ENCODE data around the gene C9orf152.
A peak's percentile ranks its signal among the peaks of the same experiment; 100 is the strongest.
"Not testable (repeated sequence)": the region's sequence is repeated elsewhere in the genome, so short reads cannot be mapped to it uniquely, and the experiment has no call there.

Gene C9orf152

GRCh38 chr9:110214090-110214489 lies 6.1 kb upstream of the C9orf152 start:
- DNase-seq: no peak

DNA sequence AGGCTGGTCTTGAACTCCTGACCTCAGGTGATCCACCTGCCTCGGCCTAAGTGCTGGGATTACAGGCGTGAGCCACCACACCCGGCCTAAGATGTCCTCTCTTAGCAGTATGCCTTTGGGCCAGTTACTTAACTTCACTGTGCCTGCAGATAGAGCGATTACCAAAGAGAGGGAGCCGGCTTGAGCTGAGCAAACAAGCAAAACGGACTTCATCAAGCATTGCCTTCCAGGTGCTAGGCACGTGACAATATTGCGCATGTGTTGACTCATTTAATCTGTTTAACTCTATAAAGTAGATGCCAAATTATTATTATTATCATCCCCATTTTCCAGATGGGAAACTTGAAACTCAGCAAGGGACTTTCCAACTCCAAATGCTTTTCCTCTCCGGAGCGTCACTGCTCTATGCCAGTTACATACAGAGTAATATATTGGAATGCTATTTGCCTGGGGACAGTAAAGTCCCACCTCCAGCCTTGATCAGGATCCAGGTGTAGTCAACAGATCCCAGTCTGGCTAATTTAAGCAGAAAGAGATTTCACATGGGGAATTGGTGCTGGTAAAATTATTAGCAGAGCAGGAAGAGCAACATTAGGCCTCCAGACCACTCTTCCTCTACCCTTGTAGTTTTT lies 5.6 kb upstream of the C9orf152 start:
- no peak for DNase-seq

DNA sequence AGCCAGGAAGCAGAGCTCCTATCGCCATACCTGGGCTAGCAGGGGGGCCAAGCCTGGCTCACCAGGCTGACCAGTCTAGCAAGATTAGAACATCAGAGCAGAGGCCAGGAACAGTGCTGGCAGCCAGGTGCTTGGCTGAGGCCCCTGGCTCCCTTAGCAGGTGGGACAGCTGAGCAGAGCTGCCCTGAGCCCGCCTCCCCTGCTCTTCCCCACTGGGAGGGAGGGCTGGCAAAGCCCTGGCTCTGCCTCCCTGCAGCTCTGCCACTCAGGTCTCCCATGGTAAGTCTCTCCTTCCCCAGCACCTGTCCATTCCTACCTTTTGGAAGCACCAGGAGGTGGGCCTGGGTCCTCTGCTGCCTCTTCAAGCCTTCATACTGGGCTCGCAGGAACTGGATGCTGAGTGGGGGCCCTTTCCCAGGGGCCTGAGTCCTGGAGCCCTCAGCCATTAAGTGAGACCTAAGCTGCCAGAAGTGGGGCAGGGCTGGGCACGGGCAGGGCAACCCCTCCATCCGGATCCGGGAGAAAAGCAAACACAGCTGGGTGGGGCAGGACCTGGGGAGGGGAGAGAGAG lies 803 bp downstream of the C9orf152 start:
- DNase-seq: no peak

DNA sequence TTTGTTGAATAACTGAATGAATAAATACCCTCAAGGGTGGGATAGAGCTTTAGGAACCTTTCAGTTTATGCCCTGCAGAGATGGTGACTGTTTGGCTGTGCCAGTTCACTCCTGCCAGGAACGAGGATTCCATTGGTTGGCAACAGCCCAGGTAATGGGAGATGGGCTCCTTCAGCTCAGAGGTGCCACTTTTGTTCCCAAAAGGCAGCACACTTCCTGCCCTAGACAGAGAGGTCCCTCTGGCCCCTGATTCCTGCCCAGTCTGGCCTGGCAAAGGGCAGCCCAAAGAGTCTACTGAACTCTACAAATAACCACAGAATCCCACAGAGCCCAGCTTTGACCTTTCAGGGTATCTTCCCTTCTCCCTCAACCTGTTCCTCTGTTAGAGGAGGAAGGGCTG lies 1.6 kb downstream of the C9orf152 start:
- DNase-seq: no peak

- DNase-seq: not testable (repeated sequence)
Observed at GRCh38 chr9:110205612-110206011, 2.3 kb downstream of the C9orf152 start.

GRCh38 chr9:110202232-110202631 lies 5.7 kb downstream of the C9orf152 start:
- no peak for DNase-seq

DNA sequence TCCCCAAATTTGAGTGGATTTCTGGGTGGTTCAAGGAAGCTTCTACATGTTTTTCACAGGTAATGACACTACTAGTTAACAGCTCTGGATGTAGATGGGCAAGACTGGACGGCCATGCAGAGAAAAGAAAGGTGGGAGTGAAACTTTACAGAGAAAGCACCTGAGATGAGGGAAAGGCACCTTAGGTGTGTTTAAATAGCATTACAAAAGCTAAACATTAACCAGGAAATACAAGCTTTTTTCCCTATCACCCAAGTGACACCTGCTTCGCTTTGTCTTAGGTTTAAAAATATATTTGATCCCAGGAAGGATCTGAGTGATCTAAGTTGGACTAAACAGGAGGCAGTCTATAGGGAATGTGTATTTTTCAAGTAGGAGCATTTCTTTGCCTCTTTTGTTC lies 8.3 kb downstream of the C9orf152 start:
- DNase-seq: no peak

DNA sequence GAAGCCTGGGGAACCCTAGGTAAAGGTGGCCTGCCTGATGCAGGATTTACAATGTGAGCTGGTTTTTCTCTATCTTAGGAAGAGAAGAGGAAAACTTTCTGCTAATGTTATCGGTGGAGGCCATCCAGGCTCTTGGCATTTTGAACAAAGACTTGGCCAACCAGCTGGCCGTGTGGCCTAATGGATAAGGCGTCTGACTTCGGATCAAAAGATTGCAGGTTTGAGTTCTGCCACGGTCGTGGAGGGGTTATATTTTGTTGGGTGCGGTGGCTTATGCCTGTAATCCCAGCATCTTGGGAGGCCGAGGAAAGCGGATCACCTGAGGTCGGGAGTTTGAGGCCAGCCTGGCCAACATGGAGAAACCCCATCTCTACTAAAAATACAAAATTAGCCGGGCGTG lies 9.6 kb downstream of the C9orf152 start:
- no peak for DNase-seq

DNA sequence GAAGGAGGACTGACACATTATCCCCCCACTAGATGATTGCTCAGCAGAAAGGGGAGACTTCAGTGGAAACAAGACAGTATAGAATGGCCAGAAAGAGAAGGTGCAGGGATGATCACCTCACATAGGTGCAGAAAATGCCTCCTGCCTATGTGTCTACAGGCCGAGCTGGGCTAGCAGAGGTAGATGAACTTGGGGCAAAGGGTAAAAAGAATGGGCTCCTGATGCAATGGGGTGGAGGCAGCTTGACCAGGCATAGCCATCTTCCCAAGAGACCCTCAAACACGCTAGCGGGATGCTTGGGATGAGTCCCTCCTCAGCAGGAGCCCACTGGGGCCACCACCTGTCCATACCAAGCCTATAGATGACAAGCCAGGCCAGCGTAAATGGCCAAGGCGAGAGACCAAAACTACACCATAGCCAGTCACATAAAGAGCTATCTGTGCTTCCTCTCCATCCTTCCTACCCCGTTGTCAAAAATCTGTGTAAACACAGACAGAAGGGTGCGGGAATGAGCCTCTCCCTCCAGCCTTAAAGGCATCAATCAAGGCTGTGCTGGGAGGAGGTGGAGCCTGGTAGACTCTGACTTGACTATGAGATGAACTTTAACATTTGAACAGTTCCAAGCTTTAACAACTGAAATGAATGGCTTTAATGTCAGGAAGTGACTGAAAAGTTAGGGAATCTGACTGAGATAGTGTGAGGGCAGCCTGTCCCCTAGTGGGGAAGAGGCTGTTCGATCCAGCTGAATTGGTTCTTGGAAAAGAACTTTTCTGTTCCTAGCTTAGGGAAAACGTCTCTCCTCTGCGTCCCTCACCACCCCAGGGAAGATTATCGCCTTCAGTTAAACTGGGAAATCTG lies 10.4 kb downstream of the C9orf152 start:
- DNase-seq: no peak

DNA sequence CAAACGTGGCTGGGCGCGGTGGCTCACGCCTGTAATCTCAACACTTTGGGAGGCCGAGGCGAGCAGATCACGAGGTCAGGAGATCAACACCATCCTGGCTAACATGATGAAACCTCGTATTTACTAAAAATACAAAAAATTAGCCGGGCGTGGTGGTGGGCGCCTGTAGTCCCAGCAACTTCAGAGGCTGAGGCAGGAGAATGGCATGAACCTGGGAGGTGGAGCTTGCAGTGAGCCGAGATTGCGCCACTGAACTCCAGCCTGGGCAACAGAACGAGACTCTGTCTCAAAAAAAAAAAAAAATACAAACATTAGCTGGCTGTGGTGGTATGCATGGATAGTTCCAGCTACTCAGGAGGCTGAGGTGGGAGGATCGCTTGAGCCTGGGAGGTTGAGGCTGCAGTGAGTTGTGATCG lies 11.9 kb downstream of the C9orf152 start:
- DNase-seq: not testable (repeated sequence)

- no peak for DNase-seq
Observed at GRCh38 chr9:110192531-110193261, 15.3 kb downstream of the C9orf152 start.

DNA sequence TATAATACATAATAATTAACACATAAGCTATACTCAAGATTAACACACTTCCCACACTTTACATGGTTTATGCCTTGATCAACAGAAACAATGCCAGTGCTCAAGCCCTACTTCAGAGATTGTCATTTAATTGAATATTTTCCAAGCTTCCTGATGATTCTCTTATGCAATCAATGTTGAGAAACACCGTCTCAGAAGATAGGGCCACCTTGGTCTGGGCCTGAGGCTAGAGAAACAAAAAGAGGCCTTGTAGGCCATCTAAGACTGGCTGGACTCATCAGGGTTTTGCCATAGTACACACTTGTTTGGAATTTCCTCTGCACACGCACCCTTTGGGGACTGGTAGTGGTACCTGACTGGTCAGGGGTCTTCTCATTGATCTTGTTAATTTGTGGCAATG lies 16.3 kb downstream of the C9orf152 start:
- DNase-seq: no peak

- DNase-seq: no peak
Observed at GRCh38 chr9:110189559-110190320, 18.2 kb downstream of the C9orf152 start.

- DNase-seq: no peak
Observed at GRCh38 chr9:110188991-110189390, 19.0 kb downstream of the C9orf152 start.

GRCh38 chr9:110188101-110188500 lies 19.9 kb downstream of the C9orf152 start:
- DNase-seq: no peak

GRCh38 chr9:110187126-110187525 lies 20.8 kb downstream of the C9orf152 start:
- DNase-seq: no peak

DNA sequence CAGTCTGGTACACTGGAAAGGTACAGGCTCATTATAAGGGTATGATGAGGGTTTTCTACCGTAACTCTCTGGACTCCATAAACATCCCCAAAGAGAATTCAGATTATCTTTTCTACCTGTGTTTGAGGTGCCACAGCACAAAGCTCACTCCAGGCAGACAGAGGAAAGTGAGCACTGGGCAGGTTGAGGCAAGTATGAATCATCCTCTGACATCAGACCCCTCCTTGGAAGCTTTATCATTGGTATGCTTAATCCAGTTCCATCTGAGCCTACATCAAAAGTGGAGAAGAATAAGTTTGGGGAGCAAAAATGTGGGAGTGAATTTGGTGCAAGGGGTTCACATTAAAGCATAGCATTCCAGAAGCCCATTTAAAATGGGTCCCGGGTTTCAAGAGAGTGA lies 21.7 kb downstream of the C9orf152 start:
- DNase-seq: no peak

DNA sequence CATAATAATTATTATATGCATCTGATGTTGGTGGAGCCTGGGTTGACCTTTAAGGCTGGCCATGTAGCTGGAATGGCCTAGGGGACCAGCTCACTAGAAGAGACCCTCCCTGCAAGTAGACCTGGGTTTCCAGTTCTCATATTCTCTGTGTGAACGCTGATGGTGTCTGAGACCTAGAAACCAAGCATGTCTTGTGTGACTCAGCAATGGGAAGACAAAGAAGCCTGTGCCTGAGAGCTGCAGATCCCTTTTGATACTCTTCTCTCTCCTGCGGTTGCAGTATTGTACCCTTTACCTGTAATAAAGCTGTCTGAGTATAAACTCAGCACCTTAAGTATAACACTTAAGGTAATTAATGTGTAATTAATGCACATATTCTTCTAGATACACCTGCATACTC lies 22.2 kb downstream of the C9orf152 start:
- DNase-seq: no peak

GRCh38 chr9:110183208-110184145 lies 24.5 kb downstream of the C9orf152 start:
- DNase-seq: peak; percentile 70

GRCh38 chr9:110180511-110181434 lies 27.2 kb downstream of the C9orf152 start:
- DNase-seq: no peak

Measured in activated effector memory CD4-positive, alpha-beta T cell treated with anti-CD3 and anti-CD28 coated beads, Interleukin-2, amount 50 U/mL, for 16 hours (primary cell).